Coronary artery (tissue), 2 donors: ENCODE measurements around the gene RAET1E.
"Not testable (repeated sequence)": the region's sequence is repeated elsewhere in the genome, so short reads cannot be mapped to it uniquely, and the experiment has no call there.

ENCODE experiments used
- DNase-seq: peaks from one replicate; pipeline ENCODE4 v3.0.0-alpha.2; 2017; ENCODE audit warnings: low spot score
- H3K27ac ChIP-seq, 2 donors: fragments of 200-600 bp; sonication (generic); one replicate each; pipeline ENCODE4 v1.5.1; 2016 to 2019
- H3K4me3 ChIP-seq: fragments of 200-600 bp; sonication (generic); 2 replicates; pipeline ENCODE4 v1.5.1; 2016; ENCODE audit warnings: mild to moderate bottlenecking, moderate library complexity
- TF ChIP-seq, protein P1 (sequence below): fragments of 200-600 bp; sonication (generic); IDR thresholded peaks from one replicate; pipeline ENCODE4 v1.5.1; 2019; ENCODE audit warnings: antibody characterized with exemption

Gene RAET1E

DNA sequence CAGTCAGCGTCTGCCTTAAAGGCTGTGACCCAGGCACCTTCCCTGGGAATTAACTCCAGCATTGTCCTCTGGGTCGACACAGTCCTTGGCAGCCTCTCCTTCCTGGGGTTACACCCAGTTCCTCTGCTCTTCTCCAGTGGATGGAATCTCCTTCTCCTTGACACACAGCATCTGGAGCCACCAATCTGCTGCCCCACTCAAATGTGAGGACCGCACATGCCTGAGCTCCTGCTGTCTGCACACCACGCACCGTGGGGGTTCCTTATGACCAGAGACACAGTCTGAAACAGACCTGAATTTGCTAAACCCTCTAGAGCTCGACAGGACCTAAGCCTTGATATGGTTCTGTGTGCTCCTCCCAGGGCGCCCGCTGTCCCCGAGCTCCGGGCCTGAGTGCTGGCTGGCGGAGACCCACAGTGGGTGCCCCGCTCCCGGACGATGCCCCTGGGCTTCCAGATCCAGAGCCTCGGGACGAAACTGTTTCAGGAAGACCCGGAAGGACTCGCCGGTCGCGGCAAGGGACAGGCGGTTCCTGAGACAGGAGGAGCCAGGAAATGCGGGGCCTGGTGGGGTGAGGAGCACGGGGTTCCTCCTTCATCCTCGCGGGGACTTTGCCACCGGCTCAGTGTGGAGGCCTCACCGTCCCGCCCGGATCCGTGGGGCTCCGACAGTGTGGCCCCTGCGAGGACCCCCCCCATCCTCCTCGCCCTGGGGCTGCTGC is 27.5 kb upstream of the RAET1E start:
- peak overlapping the region; percentile 78 for H3K4me3 ChIP-seq
- H3K27ac ChIP-seq: peak overlapping the region; percentile 48
- DNase-seq: peak; percentile 79
- TF ChIP-seq, protein P1, sequence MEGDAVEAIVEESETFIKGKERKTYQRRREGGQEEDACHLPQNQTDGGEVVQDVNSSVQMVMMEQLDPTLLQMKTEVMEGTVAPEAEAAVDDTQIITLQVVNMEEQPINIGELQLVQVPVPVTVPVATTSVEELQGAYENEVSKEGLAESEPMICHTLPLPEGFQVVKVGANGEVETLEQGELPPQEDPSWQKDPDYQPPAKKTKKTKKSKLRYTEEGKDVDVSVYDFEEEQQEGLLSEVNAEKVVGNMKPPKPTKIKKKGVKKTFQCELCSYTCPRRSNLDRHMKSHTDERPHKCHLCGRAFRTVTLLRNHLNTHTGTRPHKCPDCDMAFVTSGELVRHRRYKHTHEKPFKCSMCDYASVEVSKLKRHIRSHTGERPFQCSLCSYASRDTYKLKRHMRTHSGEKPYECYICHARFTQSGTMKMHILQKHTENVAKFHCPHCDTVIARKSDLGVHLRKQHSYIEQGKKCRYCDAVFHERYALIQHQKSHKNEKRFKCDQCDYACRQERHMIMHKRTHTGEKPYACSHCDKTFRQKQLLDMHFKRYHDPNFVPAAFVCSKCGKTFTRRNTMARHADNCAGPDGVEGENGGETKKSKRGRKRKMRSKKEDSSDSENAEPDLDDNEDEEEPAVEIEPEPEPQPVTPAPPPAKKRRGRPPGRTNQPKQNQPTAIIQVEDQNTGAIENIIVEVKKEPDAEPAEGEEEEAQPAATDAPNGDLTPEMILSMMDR: no peak

DNA sequence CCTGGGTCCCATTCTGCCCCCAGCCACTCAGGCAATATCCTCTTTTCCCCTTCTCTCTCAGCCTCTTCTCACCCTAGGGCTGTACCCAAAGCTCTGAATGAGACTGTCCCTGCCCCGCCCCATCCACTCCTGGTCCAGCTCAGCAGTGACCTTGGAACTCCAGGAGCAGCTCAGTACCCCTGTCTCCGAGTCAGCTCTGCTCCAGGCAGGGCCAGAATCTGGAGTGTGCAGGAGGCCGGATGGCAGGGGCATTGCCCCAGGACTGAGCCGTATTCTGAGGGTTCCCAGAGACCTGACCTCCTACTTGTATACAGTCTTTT is 27.0 kb upstream of the RAET1E start:
- TF ChIP-seq, protein P1: no peak
- no peak overlapping the region for H3K27ac ChIP-seq
- H3K4me3 ChIP-seq: no peak overlapping the region
- no peak for DNase-seq

DNA sequence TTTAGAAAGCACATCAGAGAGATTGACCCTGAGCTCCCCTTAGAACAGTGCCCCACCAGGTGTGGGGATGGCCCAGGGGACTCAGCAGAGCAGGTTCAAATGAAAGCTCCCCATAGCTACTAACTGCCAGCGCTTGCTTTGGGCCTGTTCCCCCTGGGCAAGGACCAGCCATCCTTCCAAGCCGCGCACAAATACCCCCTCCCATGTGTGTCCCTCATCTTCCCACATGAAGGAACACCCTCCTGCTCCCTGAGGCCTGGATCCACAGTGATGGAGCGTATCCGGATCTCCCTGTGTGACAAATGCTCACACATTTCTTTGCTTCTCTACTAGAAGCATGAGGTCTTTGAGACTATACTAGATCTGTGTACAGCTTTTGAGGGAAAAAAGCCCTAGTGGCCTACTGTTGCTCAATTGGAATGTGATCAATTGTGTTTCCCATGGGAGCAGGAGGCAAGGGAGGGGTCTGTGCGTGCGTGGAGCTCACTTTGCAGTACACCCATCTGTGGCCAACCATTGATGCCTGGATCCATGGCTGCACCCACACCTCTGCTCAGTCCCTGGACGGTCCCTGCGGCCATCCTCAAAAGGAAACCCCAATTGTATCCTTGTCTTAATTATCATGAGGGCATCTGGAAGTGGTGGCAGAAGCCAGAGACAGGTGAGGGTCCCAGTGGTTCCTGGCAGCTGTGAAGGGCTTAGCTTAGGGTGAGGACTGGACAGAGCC is 26.5 kb upstream of the RAET1E start:
- DNase-seq: peak; percentile 64
- H3K4me3 ChIP-seq: no peak overlapping the region
- H3K27ac ChIP-seq: no peak overlapping the region
- TF ChIP-seq, protein P1: no peak

DNA sequence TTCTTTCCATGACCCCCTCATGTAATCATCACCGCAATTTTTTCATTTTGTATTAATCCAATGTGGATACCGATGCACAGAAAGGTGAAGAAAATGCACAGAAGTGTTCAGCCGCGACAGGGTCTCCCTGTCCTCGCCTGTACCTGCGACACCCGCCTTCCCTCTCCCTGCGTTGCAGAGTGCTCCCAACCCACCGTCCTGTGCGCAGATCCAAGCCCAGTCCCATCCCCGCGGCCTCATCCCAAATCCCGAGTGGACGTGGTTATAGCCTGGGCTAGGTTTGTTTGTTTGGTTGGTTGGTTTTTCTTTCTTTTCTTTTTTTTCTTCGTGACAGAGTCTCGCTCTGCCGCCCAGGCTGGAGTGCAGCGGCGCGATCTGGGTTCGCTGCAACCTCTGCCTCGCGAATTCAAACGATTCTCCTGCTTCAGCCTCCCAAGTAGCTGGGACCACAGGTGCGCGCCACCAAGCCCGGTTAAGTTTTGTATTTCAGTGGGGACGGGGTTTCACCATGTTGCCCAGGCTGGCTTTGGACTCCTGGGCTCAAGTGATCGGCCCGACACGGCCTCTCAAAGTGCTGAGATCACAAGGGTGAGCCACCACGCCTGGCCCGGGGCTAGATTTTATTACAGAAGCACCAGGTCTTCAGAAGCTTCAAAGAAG is 25.5 kb upstream of the RAET1E start:
- no peak for DNase-seq
- TF ChIP-seq, protein P1: no peak
- no peak overlapping the region for H3K27ac ChIP-seq
- peak overlapping the region; percentile 78 for H3K4me3 ChIP-seq

DNA sequence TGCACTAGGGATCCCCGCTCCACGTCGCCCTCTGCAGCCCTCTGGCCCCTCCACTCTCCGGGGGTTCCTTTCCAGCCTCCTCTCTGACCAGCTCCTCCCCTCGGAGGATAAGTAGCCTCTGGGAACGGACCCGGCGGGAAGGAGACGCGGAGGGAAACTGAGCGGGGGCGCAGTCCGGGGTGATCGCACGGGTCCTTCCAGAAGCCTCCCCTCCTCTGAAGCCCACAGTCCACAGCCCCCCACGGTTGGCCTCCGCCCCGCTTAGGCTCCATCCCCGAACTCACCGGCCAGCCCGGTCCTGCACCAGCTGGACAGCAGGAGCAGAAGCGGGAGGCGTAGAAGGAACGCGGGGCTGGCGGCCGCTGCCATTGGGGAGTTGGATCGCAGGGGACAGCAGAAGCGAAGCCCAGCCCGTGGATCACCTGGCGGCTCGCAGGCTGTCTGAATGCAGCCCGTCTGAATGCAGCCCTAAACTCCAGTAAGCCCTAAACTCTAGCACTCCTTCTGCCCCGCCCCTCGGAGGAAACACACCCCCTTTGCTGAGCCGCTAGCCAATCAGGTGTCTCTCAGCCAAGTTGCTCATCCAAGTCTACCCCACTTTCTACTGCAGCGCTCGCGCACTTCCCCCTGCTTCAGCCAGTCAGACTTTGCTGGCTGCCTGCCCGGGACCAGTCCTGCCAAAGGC is 24.9 kb upstream of the RAET1E start, which contains the start of gene RAET1G:
Gene RAET1G, minus strand, starts transcription at position 480 of the 685 bp plus-strand sequence. Its CDS starts 111 bp downstream, at position 369.
- DNase-seq: peak; percentile 92
- TF ChIP-seq, protein P1: no peak
- peak within 1 kb of the TSS in 1 of 2 donors; percentile 17 for H3K27ac ChIP-seq
- peak within 1 kb of the TSS; percentile 78 for H3K4me3 ChIP-seq

DNA sequence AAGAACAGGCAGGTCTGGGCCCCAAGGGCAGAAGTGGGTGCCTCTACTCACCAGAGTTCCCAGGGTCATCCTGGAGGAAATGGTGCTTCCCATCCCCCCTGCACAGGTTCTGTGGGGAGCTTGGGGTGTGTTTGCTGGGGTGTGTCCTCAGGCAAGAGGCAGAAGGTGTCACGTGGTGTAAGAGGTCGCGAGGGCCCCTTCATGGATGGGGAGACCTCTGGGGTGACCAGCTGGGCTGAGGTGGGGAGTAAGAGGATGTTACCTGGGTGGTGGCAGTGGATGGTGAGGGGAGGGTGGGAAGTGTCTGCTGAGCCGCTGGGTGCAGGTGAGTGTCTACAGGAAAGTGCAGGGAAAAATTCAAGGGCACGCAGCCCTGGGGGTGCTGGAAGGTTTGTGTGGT is 24.2 kb upstream of the RAET1E start:
- peak; percentile 62 for DNase-seq
- not testable (repeated sequence) for H3K4me3 ChIP-seq, H3K27ac ChIP-seq

DNA sequence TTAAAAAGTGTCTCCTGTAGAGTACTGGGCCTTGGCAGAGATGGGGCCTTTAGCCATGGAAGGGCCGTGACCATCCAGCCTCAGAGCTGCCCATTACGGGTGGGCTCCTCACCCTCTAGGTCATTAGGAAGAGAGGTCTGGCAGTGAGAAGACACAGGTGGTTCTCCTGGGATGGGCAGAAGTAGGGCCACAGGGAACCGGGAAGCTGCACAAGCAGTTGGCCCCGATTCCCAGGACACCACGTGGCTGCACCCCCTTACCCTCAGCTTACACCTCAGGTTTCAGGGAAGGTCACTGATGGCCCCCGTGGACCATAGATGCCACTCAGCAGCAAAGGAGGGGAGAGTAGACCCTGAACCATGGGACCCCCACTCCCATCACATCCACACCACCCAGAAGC is 23.4 kb upstream of the RAET1E start:
- DNase-seq: no peak
- TF ChIP-seq, protein P1: no peak
- H3K4me3 ChIP-seq: no peak overlapping the region
- no peak overlapping the region for H3K27ac ChIP-seq
